ENCODE results near the gene CCDC9B.
A peak's percentile ranks its signal among the peaks of the same experiment; 100 is the strongest.

Gene CCDC9B

DNA sequence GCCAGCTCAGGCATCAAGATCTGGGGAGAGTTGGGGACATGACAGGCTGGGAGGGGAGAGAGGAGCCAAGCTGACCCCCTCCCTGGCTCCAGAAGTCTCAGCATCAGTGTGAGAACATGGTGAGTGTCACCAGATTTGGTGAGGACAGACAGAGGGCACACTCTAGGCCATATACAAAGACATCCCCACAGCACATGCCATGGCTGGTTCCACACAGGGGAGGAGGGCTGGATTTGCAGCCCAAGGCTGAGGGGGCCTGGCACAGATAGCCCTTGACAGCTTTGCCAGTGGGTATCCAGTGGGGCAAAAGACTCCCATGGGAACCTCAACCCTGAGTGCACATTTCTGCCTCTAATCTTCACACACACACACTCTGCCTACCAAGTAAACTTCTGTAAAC is 47.7 kb downstream of the CCDC9B start:
- TF ChIP-seq ZNF565 (CRISPR knock-in tag; conservative IDR thresholded peaks at IDR 0.05; ENCODE audit: low read depth) (no peak), CSDC2 (CRISPR knock-in tag; IDR thresholded peaks at IDR 0.05) (no peak), ESRRG (CRISPR knock-in tag; IDR thresholded peaks at IDR 0.05) (no peak), GLIS3 (CRISPR knock-in tag; IDR thresholded peaks at IDR 0.05) (no peak), BACH2 (CRISPR knock-in tag; IDR thresholded peaks at IDR 0.05; ENCODE audit: borderline replicate concordance) (no peak), PPARA (CRISPR knock-in tag; IDR thresholded peaks at IDR 0.05; ENCODE audit: borderline replicate concordance) (no peak), RARB (CRISPR knock-in tag; IDR thresholded peaks at IDR 0.05) (no peak), ZFP30 (CRISPR knock-in tag; IDR thresholded peaks at IDR 0.05) (no peak)
- TF ChIP-seq, protein P1, sequence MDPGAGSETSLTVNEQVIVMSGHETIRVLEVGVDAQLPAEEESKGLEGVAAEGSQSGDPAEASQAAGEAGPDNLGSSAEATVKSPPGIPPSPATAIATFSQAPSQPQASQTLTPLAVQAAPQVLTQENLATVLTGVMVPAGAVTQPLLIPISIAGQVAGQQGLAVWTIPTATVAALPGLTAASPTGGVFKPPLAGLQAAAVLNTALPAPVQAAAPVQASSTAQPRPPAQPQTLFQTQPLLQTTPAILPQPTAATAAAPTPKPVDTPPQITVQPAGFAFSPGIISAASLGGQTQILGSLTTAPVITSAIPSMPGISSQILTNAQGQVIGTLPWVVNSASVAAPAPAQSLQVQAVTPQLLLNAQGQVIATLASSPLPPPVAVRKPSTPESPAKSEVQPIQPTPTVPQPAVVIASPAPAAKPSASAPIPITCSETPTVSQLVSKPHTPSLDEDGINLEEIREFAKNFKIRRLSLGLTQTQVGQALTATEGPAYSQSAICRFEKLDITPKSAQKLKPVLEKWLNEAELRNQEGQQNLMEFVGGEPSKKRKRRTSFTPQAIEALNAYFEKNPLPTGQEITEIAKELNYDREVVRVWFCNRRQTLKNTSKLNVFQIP (CRISPR knock-in tag; IDR thresholded peaks at IDR 0.05; ENCODE audit: borderline replicate concordance, low read depth) = no peak
- ATAC-seq = no peak

DNA sequence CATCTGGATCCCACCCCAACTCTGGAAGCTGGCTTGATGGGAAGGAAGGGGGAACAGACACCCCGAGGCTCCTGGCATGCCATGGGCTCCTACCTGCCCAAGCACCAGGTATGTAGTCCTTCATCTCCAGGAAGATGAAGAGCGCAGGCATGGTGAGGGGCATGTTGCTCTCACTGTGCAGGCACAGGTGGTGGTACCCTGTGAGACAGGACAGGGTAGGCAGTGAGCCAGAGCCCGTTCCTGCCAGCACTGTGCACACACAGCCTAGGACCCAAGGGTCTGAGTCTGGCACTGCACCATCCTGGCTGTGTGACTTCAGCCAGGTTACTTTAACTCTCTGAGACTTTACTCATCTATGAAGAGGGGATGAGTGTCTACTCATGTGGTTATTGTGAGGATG is 48.5 kb downstream of the CCDC9B start:
- no peak for ATAC-seq
- TF ChIP-seq ZFP3 (CRISPR knock-in tag; IDR thresholded peaks at IDR 0.05) (no peak), ZNF70 (CRISPR knock-in tag; IDR thresholded peaks at IDR 0.05) (no peak), RARB (CRISPR knock-in tag; IDR thresholded peaks at IDR 0.05) (no peak), ZC3H10 (CRISPR knock-in tag; IDR thresholded peaks at IDR 0.05) (no peak), TOX (CRISPR knock-in tag; IDR thresholded peaks at IDR 0.05; ENCODE audit: borderline replicate concordance) (no peak)
- TF ChIP-seq, protein P2, sequence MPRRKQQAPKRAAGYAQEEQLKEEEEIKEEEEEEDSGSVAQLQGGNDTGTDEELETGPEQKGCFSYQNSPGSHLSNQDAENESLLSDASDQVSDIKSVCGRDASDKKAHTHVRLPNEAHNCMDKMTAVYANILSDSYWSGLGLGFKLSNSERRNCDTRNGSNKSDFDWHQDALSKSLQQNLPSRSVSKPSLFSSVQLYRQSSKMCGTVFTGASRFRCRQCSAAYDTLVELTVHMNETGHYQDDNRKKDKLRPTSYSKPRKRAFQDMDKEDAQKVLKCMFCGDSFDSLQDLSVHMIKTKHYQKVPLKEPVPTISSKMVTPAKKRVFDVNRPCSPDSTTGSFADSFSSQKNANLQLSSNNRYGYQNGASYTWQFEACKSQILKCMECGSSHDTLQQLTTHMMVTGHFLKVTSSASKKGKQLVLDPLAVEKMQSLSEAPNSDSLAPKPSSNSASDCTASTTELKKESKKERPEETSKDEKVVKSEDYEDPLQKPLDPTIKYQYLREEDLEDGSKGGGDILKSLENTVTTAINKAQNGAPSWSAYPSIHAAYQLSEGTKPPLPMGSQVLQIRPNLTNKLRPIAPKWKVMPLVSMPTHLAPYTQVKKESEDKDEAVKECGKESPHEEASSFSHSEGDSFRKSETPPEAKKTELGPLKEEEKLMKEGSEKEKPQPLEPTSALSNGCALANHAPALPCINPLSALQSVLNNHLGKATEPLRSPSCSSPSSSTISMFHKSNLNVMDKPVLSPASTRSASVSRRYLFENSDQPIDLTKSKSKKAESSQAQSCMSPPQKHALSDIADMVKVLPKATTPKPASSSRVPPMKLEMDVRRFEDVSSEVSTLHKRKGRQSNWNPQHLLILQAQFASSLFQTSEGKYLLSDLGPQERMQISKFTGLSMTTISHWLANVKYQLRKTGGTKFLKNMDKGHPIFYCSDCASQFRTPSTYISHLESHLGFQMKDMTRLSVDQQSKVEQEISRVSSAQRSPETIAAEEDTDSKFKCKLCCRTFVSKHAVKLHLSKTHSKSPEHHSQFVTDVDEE (CRISPR knock-in tag; IDR thresholded peaks at IDR 0.05) = no peak

DNA sequence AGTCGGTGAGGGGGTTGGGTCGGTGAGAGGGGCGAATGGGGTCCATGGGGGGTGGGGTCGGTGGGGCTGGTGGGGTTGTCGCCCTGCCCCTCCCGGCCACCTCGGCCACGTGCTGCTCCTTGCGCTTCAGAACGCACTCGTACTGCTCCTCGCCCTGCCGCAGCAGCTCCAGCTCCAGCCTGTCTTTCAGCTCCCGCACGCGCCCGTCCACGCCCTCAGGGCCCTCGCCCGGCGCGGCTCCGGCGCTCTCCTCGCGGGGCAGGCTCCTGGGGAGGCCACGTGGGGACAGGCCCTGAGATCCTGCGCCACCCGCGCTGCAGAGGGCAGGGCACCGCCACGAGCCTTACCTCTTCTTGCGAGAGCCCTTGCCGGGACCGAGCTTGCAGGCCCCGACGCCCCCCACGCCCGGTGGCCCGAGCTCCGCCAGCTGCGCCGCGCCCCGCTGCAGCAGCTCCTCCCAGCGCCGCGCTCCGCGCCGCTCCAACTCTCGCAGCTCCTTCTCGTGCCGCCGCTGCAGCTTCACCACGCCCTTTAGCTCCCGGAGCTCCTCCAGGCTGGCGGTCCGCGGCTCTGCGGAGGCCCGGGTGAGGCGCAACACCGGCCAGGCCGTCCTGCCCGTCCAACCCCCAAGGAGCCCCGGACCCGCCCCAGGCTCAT is 49.7 kb downstream of the CCDC9B start:
- ATAC-seq = peak; percentile 75
- TF ChIP-seq, protein P1 (CRISPR knock-in tag; IDR thresholded peaks at IDR 0.05; ENCODE audit: borderline replicate concordance, low read depth) = no peak
- TF ChIP-seq RARB (CRISPR knock-in tag; IDR thresholded peaks at IDR 0.05) = no peak
- no peak for TF ChIP-seq ESRRG (CRISPR knock-in tag; IDR thresholded peaks at IDR 0.05)
- TF ChIP-seq, protein P3, sequence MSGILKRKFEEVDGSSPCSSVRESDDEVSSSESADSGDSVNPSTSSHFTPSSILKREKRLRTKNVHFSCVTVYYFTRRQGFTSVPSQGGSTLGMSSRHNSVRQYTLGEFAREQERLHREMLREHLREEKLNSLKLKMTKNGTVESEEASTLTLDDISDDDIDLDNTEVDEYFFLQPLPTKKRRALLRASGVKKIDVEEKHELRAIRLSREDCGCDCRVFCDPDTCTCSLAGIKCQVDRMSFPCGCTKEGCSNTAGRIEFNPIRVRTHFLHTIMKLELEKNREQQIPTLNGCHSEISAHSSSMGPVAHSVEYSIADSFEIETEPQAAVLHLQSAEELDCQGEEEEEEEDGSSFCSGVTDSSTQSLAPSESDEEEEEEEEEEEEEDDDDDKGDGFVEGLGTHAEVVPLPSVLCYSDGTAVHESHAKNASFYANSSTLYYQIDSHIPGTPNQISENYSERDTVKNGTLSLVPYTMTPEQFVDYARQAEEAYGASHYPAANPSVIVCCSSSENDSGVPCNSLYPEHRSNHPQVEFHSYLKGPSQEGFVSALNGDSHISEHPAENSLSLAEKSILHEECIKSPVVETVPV (CRISPR knock-in tag; IDR thresholded peaks at IDR 0.05) = no peak
- no peak for TF ChIP-seq CSDC2 (CRISPR knock-in tag; IDR thresholded peaks at IDR 0.05)
- no peak for TF ChIP-seq BACH2 (CRISPR knock-in tag; IDR thresholded peaks at IDR 0.05; ENCODE audit: borderline replicate concordance)
- no peak for TF ChIP-seq ZNF565 (CRISPR knock-in tag; conservative IDR thresholded peaks at IDR 0.05; ENCODE audit: low read depth)
- TF ChIP-seq TOX (CRISPR knock-in tag; IDR thresholded peaks at IDR 0.05; ENCODE audit: borderline replicate concordance) = no peak
- no peak for TF ChIP-seq TCF4 (CRISPR knock-in tag; IDR thresholded peaks at IDR 0.05; ENCODE audit: borderline replicate concordance)
- no peak for TF ChIP-seq OSR1 (CRISPR knock-in tag; IDR thresholded peaks at IDR 0.05)

DNA sequence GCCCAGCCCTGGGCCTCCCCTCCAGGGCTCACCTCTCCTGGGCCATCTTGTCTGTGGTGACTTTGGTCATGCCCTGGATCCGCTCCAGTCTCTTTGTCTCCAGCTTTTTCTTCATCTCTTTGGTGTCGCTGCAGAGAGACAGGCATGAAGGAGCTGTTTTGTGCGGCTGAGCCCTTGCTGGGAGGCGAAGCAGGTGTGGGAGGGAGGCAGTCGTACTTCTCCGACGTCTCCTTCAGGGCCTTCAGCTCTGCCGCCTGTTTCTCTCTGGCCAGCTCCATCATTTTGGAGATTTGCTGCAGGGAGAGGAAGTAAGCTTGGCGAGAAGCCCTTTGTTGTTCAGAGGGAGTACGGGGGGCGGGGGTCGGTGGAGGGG is 50.2 kb downstream of the CCDC9B start:
- TF ChIP-seq ARNTL (CRISPR knock-in tag; IDR thresholded peaks at IDR 0.05; ENCODE audit: borderline replicate concordance, low read depth) (no peak), ZC3H10 (CRISPR knock-in tag; IDR thresholded peaks at IDR 0.05) (no peak), PPARA (CRISPR knock-in tag; IDR thresholded peaks at IDR 0.05; ENCODE audit: borderline replicate concordance) (no peak), GLIS3 (CRISPR knock-in tag; IDR thresholded peaks at IDR 0.05) (no peak), ESRRG (CRISPR knock-in tag; IDR thresholded peaks at IDR 0.05) (no peak), TOX (CRISPR knock-in tag; IDR thresholded peaks at IDR 0.05; ENCODE audit: borderline replicate concordance) (no peak), CSDC2 (CRISPR knock-in tag; IDR thresholded peaks at IDR 0.05) (no peak), ZNF70 (CRISPR knock-in tag; IDR thresholded peaks at IDR 0.05) (no peak), ZFP3 (CRISPR knock-in tag; IDR thresholded peaks at IDR 0.05) (no peak)
- TF ChIP-seq, protein P4, sequence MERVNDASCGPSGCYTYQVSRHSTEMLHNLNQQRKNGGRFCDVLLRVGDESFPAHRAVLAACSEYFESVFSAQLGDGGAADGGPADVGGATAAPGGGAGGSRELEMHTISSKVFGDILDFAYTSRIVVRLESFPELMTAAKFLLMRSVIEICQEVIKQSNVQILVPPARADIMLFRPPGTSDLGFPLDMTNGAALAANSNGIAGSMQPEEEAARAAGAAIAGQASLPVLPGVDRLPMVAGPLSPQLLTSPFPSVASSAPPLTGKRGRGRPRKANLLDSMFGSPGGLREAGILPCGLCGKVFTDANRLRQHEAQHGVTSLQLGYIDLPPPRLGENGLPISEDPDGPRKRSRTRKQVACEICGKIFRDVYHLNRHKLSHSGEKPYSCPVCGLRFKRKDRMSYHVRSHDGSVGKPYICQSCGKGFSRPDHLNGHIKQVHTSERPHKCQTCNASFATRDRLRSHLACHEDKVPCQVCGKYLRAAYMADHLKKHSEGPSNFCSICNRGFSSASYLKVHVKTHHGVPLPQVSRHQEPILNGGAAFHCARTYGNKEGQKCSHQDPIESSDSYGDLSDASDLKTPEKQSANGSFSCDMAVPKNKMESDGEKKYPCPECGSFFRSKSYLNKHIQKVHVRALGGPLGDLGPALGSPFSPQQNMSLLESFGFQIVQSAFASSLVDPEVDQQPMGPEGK (CRISPR knock-in tag; IDR thresholded peaks at IDR 0.05; ENCODE audit: borderline replicate concordance) = no peak
- TF ChIP-seq, protein P1 (CRISPR knock-in tag; IDR thresholded peaks at IDR 0.05; ENCODE audit: borderline replicate concordance, low read depth) = no peak
- TF ChIP-seq, protein P5, sequence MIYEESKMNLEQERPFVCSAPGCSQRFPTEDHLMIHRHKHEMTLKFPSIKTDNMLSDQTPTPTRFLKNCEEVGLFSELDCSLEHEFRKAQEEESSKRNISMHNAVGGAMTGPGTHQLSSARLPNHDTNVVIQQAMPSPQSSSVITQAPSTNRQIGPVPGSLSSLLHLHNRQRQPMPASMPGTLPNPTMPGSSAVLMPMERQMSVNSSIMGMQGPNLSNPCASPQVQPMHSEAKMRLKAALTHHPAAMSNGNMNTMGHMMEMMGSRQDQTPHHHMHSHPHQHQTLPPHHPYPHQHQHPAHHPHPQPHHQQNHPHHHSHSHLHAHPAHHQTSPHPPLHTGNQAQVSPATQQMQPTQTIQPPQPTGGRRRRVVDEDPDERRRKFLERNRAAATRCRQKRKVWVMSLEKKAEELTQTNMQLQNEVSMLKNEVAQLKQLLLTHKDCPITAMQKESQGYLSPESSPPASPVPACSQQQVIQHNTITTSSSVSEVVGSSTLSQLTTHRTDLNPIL (CRISPR knock-in tag; IDR thresholded peaks at IDR 0.05; ENCODE audit: low read depth) = no peak
- no peak for ATAC-seq

Data from SK-N-SH treated with all-trans-retinoic acid at 6 μM for 48 hours (cell line).